ENCODE results near the gene NUP93.

Gene NUP93

DNA sequence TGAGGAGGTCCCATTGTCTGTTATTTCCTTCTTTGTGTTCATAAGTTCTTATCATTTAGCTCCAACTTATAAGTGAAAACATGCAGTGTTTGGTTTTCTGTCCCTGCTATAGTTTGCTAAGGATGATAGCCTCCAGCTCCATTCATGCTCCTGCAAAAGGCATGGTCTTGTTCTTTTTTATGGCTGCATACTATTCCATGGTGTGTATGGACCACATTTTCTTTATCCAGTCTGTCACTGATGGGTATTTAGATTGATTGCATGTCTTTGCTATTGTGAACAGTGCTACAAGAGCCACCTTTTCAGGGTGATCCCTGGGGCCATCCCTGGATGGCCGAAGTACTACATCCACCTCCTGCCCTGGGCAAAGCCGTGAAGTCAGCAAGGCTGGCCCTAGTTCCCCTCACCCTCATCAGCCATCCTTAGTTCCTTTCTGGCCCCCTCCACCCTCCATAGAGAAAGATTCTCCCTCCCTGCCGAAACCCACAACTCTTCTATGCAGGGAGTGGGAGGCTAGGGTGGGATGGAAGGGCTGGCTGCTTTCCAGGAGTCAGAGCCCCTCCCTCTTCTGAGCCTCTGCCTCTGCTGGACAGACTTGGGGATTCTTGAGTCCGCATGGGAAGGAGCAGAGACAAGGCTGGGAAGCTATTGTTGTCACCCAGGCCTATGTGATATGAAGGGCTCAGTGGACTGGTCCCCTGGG, 39.4 kb upstream of the NUP93 start (continued):
- TF ChIP-seq ZFHX2 (tag by site-specific recombination; conservative IDR thresholded peaks at IDR 0.05) = peak; percentile 64
- TF ChIP-seq, protein P1, sequence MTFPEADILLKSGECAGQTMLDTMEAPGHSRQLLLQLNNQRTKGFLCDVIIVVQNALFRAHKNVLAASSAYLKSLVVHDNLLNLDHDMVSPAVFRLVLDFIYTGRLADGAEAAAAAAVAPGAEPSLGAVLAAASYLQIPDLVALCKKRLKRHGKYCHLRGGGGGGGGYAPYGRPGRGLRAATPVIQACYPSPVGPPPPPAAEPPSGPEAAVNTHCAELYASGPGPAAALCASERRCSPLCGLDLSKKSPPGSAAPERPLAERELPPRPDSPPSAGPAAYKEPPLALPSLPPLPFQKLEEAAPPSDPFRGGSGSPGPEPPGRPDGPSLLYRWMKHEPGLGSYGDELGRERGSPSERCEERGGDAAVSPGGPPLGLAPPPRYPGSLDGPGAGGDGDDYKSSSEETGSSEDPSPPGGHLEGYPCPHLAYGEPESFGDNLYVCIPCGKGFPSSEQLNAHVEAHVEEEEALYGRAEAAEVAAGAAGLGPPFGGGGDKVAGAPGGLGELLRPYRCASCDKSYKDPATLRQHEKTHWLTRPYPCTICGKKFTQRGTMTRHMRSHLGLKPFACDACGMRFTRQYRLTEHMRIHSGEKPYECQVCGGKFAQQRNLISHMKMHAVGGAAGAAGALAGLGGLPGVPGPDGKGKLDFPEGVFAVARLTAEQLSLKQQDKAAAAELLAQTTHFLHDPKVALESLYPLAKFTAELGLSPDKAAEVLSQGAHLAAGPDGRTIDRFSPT (tag by site-specific recombination; IDR thresholded peaks at IDR 0.05) = no peak
- TF ChIP-seq, protein P2, sequence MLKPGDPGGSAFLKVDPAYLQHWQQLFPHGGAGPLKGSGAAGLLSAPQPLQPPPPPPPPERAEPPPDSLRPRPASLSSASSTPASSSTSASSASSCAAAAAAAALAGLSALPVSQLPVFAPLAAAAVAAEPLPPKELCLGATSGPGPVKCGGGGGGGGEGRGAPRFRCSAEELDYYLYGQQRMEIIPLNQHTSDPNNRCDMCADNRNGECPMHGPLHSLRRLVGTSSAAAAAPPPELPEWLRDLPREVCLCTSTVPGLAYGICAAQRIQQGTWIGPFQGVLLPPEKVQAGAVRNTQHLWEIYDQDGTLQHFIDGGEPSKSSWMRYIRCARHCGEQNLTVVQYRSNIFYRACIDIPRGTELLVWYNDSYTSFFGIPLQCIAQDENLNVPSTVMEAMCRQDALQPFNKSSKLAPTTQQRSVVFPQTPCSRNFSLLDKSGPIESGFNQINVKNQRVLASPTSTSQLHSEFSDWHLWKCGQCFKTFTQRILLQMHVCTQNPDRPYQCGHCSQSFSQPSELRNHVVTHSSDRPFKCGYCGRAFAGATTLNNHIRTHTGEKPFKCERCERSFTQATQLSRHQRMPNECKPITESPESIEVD (tag by site-specific recombination; IDR thresholded peaks at IDR 0.05) = no peak
- TF ChIP-seq ZNF211 (tag by site-specific recombination; IDR thresholded peaks at IDR 0.05; ENCODE audit: low read depth) = no peak

DNA sequence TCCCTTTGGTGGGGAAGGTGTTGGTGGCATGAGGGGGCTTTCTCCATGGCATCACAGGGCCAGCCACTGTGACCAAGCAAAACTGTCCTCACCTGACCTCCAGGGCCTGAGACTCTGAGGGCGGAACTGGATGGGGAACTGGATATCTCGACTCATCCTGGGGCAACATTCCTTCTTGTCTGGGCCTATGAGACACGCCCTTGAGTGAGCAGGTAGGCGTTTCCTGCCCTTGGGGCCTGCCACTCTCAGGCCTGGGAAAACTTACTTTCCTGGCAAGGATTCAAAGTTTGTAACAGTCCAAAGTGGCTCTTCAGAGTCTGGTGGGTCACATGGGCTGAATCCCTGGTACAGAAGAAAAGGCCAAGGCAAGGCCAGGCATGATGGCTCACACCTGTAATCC, 38.0 kb upstream of the NUP93 start:
- CTCF ChIA-PET = interaction anchor here (0.6 to 2.7 kb wide), 3 partner anchors 10 to 87 kb away, joined by 3 to 17 read pairs (median 4); no protein-coding TSS in a partner anchor
- Histone ChIP-seq H3K27ac (ENCODE audit: extremely low read depth, low read depth, low read length) (no peak overlapping the region; the same call in 1 of the 2 replicates), H3K4me1 (ENCODE audit: control insufficient read depth, insufficient read depth, low read length) (peaks cover 4% of the 10 kb centered on the region; the same call in 1 of the 2 replicates), H3K9me3 (ENCODE audit: control insufficient read depth, insufficient read depth, low read depth, low read length) (no peaks in the 10 kb centered on the region), H3K36me3 (ENCODE audit: control insufficient read depth in 2 of 2, insufficient read depth in 1 of 2, low read length in 2 of 2) (no peaks in the 10 kb centered on the region), H3K4me3 (ENCODE audit: low read depth, low read length) (no peak overlapping the region)
- POLR2A ChIA-PET = no interaction called here
- no peak for TF ChIP-seq ZNF24 (tag by site-specific recombination; IDR thresholded peaks at IDR 0.05)
- TF ChIP-seq ZFHX2 (tag by site-specific recombination; conservative IDR thresholded peaks at IDR 0.05) = peak; percentile 65
- TF ChIP-seq KLF1 (tag by site-specific recombination; IDR thresholded peaks at IDR 0.05) = peak; percentile 91
- TF ChIP-seq, protein P3, sequence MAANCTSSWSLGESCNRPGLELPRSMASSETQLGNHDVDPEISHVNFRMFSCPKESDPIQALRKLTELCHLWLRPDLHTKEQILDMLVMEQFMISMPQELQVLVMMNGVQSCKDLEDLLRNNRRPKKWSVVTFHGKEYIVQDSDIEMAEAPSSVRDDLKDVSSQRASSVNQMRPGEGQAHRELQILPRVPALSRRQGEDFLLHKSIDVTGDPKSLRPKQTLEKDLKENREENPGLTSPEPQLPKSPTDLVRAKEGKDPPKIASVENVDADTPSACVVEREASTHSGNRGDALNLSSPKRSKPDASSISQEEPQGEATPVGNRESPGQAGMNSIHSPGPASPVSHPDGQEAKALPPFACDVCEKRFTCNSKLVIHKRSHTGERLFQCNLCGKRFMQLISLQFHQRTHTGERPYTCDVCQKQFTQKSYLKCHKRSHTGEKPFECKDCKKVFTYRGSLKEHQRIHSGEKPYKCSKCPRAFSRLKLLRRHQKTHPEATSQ (tag by site-specific recombination; IDR thresholded peaks at IDR 0.05) = no peak
- TF ChIP-seq HOXA7 (CRISPR knock-in tag; IDR thresholded peaks at IDR 0.05; ENCODE audit: borderline replicate concordance) = no peak
- TF ChIP-seq, protein P4, sequence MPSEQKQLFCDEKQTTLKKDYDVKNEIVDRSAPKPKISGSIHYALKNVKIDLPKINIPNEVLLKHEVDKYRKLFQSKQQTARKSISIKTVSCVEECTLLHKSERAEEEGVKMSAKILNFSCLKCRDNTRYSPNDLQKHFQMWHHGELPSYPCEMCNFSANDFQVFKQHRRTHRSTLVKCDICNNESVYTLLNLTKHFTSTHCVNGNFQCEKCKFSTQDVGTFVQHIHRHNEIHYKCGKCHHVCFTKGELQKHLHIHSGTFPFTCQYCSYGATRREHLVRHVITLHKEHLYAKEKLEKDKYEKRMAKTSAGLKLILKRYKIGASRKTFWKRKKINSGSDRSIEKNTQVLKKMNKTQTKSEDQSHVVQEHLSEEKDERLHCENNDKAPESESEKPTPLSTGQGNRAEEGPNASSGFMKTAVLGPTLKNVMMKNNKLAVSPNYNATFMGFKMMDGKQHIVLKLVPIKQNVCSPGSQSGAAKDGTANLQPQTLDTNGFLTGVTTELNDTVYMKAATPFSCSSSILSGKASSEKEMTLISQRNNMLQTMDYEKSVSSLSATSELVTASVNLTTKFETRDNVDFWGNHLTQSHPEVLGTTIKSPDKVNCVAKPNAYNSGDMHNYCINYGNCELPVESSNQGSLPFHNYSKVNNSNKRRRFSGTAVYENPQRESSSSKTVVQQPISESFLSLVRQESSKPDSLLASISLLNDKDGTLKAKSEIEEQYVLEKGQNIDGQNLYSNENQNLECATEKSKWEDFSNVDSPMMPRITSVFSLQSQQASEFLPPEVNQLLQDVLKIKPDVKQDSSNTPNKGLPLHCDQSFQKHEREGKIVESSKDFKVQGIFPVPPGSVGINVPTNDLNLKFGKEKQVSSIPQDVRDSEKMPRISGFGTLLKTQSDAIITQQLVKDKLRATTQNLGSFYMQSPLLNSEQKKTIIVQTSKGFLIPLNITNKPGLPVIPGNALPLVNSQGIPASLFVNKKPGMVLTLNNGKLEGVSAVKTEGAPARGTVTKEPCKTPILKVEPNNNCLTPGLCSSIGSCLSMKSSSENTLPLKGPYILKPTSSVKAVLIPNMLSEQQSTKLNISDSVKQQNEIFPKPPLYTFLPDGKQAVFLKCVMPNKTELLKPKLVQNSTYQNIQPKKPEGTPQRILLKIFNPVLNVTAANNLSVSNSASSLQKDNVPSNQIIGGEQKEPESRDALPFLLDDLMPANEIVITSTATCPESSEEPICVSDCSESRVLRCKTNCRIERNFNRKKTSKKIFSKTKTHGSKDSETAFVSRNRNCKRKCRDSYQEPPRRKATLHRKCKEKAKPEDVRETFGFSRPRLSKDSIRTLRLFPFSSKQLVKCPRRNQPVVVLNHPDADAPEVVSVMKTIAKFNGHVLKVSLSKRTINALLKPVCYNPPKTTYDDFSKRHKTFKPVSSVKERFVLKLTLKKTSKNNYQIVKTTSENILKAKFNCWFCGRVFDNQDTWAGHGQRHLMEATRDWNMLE (tag by site-specific recombination; conservative IDR thresholded peaks at IDR 0.05; ENCODE audit: low read depth) = no peak
- TF ChIP-seq ZSCAN23 (tag by site-specific recombination; IDR thresholded peaks at IDR 0.05) = no peak
- TF ChIP-seq, protein P2 (tag by site-specific recombination; IDR thresholded peaks at IDR 0.05) = no peak
- TF ChIP-seq, protein P5, sequence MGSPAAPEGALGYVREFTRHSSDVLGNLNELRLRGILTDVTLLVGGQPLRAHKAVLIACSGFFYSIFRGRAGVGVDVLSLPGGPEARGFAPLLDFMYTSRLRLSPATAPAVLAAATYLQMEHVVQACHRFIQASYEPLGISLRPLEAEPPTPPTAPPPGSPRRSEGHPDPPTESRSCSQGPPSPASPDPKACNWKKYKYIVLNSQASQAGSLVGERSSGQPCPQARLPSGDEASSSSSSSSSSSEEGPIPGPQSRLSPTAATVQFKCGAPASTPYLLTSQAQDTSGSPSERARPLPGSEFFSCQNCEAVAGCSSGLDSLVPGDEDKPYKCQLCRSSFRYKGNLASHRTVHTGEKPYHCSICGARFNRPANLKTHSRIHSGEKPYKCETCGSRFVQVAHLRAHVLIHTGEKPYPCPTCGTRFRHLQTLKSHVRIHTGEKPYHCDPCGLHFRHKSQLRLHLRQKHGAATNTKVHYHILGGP (tag by site-specific recombination; IDR thresholded peaks at IDR 0.05) = no peak
- TF ChIP-seq EGR2 (tag by site-specific recombination; IDR thresholded peaks at IDR 0.05; ENCODE audit: low read depth) = peak; percentile 65
- TF ChIP-seq ZNF274 (IDR thresholded peaks at IDR 0.05; ENCODE audit: low read length) = no peak
- TF ChIP-seq ZNF274 (tag by site-specific recombination; IDR thresholded peaks at IDR 0.05; ENCODE audit: borderline replicate concordance) = no peak
- 0 out of 2 replicates have a peak, but pooled peaks have one; percentile 33 for TF ChIP-seq ZBTB20 (tag by site-specific recombination; IDR thresholded peaks at IDR 0.05)
- no peak for TF ChIP-seq ZNF248 (tag by site-specific recombination; IDR thresholded peaks at IDR 0.05)
- TF ChIP-seq ZNF335 (tag by site-specific recombination; conservative IDR thresholded peaks at IDR 0.05) = 0 out of 2 replicates have a peak, but pooled peaks have one; percentile 8
- TF ChIP-seq ZNF16 (tag by site-specific recombination; IDR thresholded peaks at IDR 0.05; ENCODE audit: low read depth) = no peak
- TF ChIP-seq, protein P6, sequence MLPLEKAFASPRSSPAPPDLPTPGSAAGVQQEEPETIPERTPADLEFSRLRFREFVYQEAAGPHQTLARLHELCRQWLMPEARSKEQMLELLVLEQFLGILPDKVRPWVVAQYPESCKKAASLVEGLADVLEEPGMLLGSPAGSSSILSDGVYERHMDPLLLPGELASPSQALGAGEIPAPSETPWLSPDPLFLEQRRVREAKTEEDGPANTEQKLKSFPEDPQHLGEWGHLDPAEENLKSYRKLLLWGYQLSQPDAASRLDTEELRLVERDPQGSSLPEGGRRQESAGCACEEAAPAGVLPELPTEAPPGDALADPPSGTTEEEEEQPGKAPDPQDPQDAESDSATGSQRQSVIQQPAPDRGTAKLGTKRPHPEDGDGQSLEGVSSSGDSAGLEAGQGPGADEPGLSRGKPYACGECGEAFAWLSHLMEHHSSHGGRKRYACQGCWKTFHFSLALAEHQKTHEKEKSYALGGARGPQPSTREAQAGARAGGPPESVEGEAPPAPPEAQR (tag by site-specific recombination; IDR thresholded peaks at IDR 0.05) = no peak

Measured in HEK293 (cell line).